Activated CD4-positive, alpha-beta T cell treated with anti-CD3 and anti-CD28 coated beads for 24 hours (primary cell): Measurements from ENCODE around the gene PTPRJ.

Experiments
- DNase-seq, 2 donors: peaks; one replicate each; pipeline ENCODE4 v3.0.0-alpha.2; 2020; ENCODE audit warnings: low read depth in 2 of 2

The PTPRJ gene

GRCh38 chr11:47994417-47994816 is 14.1 kb downstream of the PTPRJ start:
- no peak for DNase-seq

GRCh38 chr11:47995360-47995769 is 15.0 kb downstream of the PTPRJ start:
- no peak for DNase-seq

- DNase-seq = no peak
Measured at GRCh38 chr11:47997063-47998053, 17.0 kb downstream of the PTPRJ start.

- DNase-seq = no peak
Measured at GRCh38 chr11:47998345-47998732, 18.0 kb downstream of the PTPRJ start.

GRCh38 chr11:47998733-47999359 is 18.5 kb downstream of the PTPRJ start:
- DNase-seq = no peak

- no peak for DNase-seq
Measured at GRCh38 chr11:48000432-48000831, 20.1 kb downstream of the PTPRJ start.

GRCh38 chr11:48001438-48002021 is 21.2 kb downstream of the PTPRJ start:
- peak; percentile 50 to 66 for DNase-seq

GRCh38 chr11:48002561-48002960 is 22.2 kb downstream of the PTPRJ start:
- no peak for DNase-seq

GRCh38 chr11:48003926-48004325 is 23.6 kb downstream of the PTPRJ start:
- no peak for DNase-seq

GRCh38 chr11:48004456-48004855 is 24.1 kb downstream of the PTPRJ start:
- DNase-seq = no peak

- no peak for DNase-seq
Measured at GRCh38 chr11:48005136-48005535, 24.8 kb downstream of the PTPRJ start.

- no peak for DNase-seq
Measured at GRCh38 chr11:48005831-48006270, 25.5 kb downstream of the PTPRJ start.

GRCh38 chr11:48006301-48006992 is 26.1 kb downstream of the PTPRJ start:
- no peak for DNase-seq

- no peak for DNase-seq
Measured at GRCh38 chr11:48007677-48008076, 27.3 kb downstream of the PTPRJ start.

GRCh38 chr11:48008951-48009270 is 28.6 kb downstream of the PTPRJ start:
- DNase-seq = peak; percentile 46 to 67

- no peak for DNase-seq
Measured at GRCh38 chr11:48011102-48011797, 30.9 kb downstream of the PTPRJ start.

GRCh38 chr11:48011798-48012391 is 31.5 kb downstream of the PTPRJ start:
- peak in 1 of 2 donors; percentile 47 for DNase-seq

GRCh38 chr11:48013269-48013901 is 33.0 kb downstream of the PTPRJ start:
- no peak for DNase-seq

- DNase-seq = no peak
Measured at GRCh38 chr11:48014917-48015316, 34.6 kb downstream of the PTPRJ start.

- DNase-seq = no peak
Measured at GRCh38 chr11:48017105-48017830, 36.9 kb downstream of the PTPRJ start.
